B cell (primary cell): ENCODE results near the gene CMIP. TPM values are rescaled to one million over a fixed set of nuclear protein-coding genes. Genes with fewer than 3 reads are reported as not detected.

ENCODE experiments used
- ATAC-seq: fragments of 200-7000 bp; cut with Tn5 transposase; one replicate; pipeline ENCODE4 v1.10.0; 2021; ENCODE audit warnings: low read depth, mild to moderate bottlenecking, moderate number of reproducible peaks, moderate library complexity
- CTCF ChIA-PET: fragments of 350-600 bp; sonication (Branson Sonifier 250); formaldehyde crosslinking; loops from one replicate; lab custom pipeline; 2021; ENCODE audit warnings: antibody characterized with exemption, inconsistent platforms; lab: Charles Lee
- POLR2A ChIA-PET: fragments of 350-600 bp; sonication (Branson Sonifier 250); formaldehyde crosslinking; loops from one replicate; lab custom pipeline; 2021; ENCODE audit warnings: antibody characterized with exemption; lab: Charles Lee
- DNase-seq: peaks from one replicate; pipeline ENCODE4 v3.0.0; 2013
- H2AFZ ChIP-seq: 2 replicates; pipeline ENCODE4 v1.6.1; 2012; ENCODE audit warnings: mild to moderate bottlenecking, low read depth, low read length; ENCODE audit not compliant: insufficient read depth, poor library complexity, severe bottlenecking
- H3K27ac ChIP-seq, 2 donors: 1 replicate in 1 of 2; 2 replicates in 1 of 2; pipeline ENCODE4 v1.5.1; 2012 to 2013; ENCODE audit warnings: low read length in 2 of 2, mild to moderate bottlenecking in 2 of 2, moderate library complexity in 1 of 2
- H3K27me3 ChIP-seq, 4 experiments: fragments of 200-600 bp in 1 of 4; sonication (generic) in 1 of 4; replicated peaks in 1 of 4; 1 replicate in 2 of 4; 2 replicates in 2 of 4; pipeline versions ENCODE4 v1.6.1 to v1.7.0; 2013 to 2016; ENCODE audit warnings: low read length in 3 of 4, mild to moderate bottlenecking in 2 of 4, mixed read lengths in 1 of 4, moderate library complexity in 1 of 4; ENCODE audit not compliant: insufficient read depth in 4 of 4, control insufficient read depth in 3 of 4; ENCODE audit errors: control extremely low read depth in 1 of 4
- H3K36me3 ChIP-seq, 2 experiments: replicated peaks in 1 of 2; 1 replicate in 1 of 2; 2 replicates in 1 of 2; pipeline versions ENCODE4 v1.6.1 to v1.7.1; 2013; ENCODE audit warnings: low read length in 1 of 2; ENCODE audit not compliant: insufficient read depth in 2 of 2, control insufficient read depth in 1 of 2; ENCODE audit errors: control extremely low read depth in 1 of 2, extremely low read depth in 1 of 2
- H3K4me1 ChIP-seq, 2 donors: fragments of 200-600 bp in 1 of 2; sonication (generic) in 1 of 2; 1 replicate in 1 of 2; 2 replicates in 1 of 2; pipeline versions ENCODE4 v1.5.1 to v1.6.1; 2013 to 2017; ENCODE audit warnings: low read length in 2 of 2; ENCODE audit not compliant: control insufficient read depth in 2 of 2, insufficient read depth in 2 of 2
- H3K4me2 ChIP-seq: replicated peaks from 2 replicates; pipeline ENCODE3; 2012; ENCODE audit warnings: mild to moderate bottlenecking, low read depth, low read length; ENCODE audit not compliant: poor library complexity, severe bottlenecking
- H3K4me3 ChIP-seq, 5 experiments: fragments of 200-600 bp in 1 of 5; sonication (generic) in 1 of 5; 1 replicate in 3 of 5; 2 replicates in 2 of 5; pipeline versions ENCODE4 v1.5.1 to v1.7.0; 2011 to 2016; ENCODE audit warnings: low read length in 4 of 5, mild to moderate bottlenecking in 4 of 5, low read depth in 2 of 5, control low read depth in 1 of 5, moderate library complexity in 1 of 5; ENCODE audit not compliant: insufficient read depth in 1 of 5; ENCODE audit errors: control extremely low read depth in 1 of 5, extremely low read depth in 1 of 5
- H3K79me2 ChIP-seq: fragments of 200-600 bp; sonication (generic); one replicate; pipeline ENCODE4 v1.6.0; 2016; ENCODE audit warnings: low read length; ENCODE audit not compliant: control insufficient read depth, insufficient read depth
- H3K9ac ChIP-seq: fragments of 200-600 bp; sonication (generic); 2 replicates; pipeline ENCODE4 v1.6.1; 2017; ENCODE audit warnings: mild to moderate bottlenecking, low read length, moderate library complexity
- H3K9me3 ChIP-seq, 3 donors: one replicate each; pipeline versions ENCODE4 v1.6.1 to v1.7.1; 2013; ENCODE audit warnings: low read length in 2 of 3; ENCODE audit not compliant: control insufficient read depth in 2 of 3, insufficient read depth in 1 of 3; ENCODE audit errors: control extremely low read depth in 1 of 3
- H4K20me1 ChIP-seq: 2 replicates; pipeline ENCODE4 v1.6.0; 2012; ENCODE audit warnings: mild to moderate bottlenecking, low read length; ENCODE audit not compliant: insufficient read depth, control insufficient read depth, poor library complexity, severe bottlenecking
- H3K27ac Mint-ChIP-seq: one replicate; pipeline ENCODE4 v1.8.0; 2021; ENCODE audit warnings: mixed read lengths
- H3K27me3 Mint-ChIP-seq: one replicate; pipeline ENCODE4 v1.8.0; 2021; ENCODE audit warnings: mixed read lengths
- H3K4me1 Mint-ChIP-seq: one replicate; pipeline ENCODE4 v1.8.0; 2021; ENCODE audit warnings: mixed read lengths
- H3K4me3 Mint-ChIP-seq: one replicate; pipeline ENCODE4 v1.8.0; 2021; ENCODE audit warnings: mixed read lengths
- H3K9me3 Mint-ChIP-seq: one replicate; pipeline ENCODE4 v1.8.0; 2022; ENCODE audit warnings: mixed read lengths; ENCODE audit not compliant: insufficient read depth
- CTCF ChIP-seq: fragments of 200-600 bp; IDR thresholded peaks from one replicate; pipeline ENCODE4 v1.8.0; 2022; ENCODE audit warnings: antibody characterized with exemption, mild to moderate bottlenecking
- EZH2 ChIP-seq: IDR thresholded peaks from 2 replicates; pipeline ENCODE4 v1.6.1; 2012; ENCODE audit warnings: borderline replicate concordance, low read depth, mild to moderate bottlenecking, moderate library complexity, low read length; ENCODE audit not compliant: insufficient read depth, poor library complexity, severe bottlenecking
- WGBS: methylation state at CpG from one replicate; pipeline ENCODE4 v1.1.5; 2013; ENCODE audit warnings: missing lambda C conversion rate; ENCODE audit not compliant: insufficient coverage; 5-methylcytosine and 5-hydroxymethylcytosine counted together
- intact Hi-C: fragments of 100-400 bp; cut with micrococcal nuclease; formaldehyde crosslinking; loops from one replicate; pipeline ENCODE4 v1.10.0; 2022
- polyA minus RNA-seq: library from RNA; depleted of rRNA, polyadenylated mRNA; stranded (reverse); fragments of >200 nt; gene quantifications from 2 replicates; pipeline ENCODE4 v1.2.3, GENCODE V29; 2012
- polyA plus RNA-seq: library from polyadenylated mRNA; depleted of rRNA; stranded (reverse); fragments of >200 nt; gene quantifications from 2 replicates; pipeline ENCODE4 v1.2.3, GENCODE V29; 2012
- total RNA-seq, 2 donors: library from RNA; stranded (reverse); fragments of 120-200 nt in 1 of 2; gene quantifications; 1 replicate in 1 of 2; 2 replicates in 1 of 2; pipeline versions ENCODE4 v1.2.3 to v1.2.4, GENCODE V29; 2013 to 2022

CMIP gene
- total RNA-seq (155 and 168 TPM in 2 replicates), polyA plus RNA-seq (27.1 and 30.4 TPM in 2 replicates), polyA minus RNA-seq (32.2 and 64.9 TPM in 2 replicates)
- 10.0 TPM for total RNA-seq (2013)

DNA sequence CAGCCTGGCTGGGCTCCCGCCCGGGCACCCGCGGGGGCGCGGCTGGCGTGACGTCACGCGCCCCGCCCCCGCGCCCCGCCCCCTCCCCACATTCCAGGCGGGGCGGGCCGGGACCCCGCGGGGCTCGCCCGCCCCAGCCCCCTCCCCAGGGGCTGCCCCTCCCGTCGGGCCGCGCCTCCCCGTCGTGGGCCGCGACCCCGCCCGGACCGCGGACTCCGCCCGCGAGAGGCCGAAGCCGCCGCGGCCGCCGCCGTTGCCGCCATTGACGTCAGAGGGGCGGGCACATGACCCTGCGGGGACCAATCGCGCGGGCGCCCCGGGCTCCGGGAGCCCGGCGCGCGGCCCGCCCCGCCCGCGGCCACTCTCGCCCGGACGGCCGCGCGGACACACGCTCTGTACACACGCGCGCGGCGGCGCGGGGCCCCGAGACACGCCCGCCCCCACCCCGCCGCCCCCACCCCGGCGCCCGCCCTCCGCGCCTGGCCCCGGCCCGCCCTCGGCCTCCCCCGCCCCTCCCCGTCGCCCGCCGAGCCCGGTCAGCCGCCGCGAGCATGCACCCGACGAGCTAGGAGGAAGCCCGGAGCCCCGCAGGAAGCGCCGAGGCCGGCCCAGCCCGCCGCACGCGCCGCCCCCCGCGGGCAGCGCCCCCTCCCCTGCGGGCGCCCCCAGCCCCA lies at the start of gene CMIP:
CMIP (plus strand) TSS at position 361 of the 674 bp plus-strand sequence.
- Mint-ChIP-seq H3K9me3 (no peaks in the 10 kb centered on the region), H3K4me3 (peak within 1 kb of the TSS; percentile 91), H3K27ac (peak within 1 kb of the TSS; percentile 91), H3K4me1 (peaks cover 43% of the 10 kb centered on the region), H3K27me3 (no peaks in the 10 kb centered on the region)
- no peaks in the 10 kb centered on the region for H3K27me3 ChIP-seq
- no peak for TF ChIP-seq EZH2
- TF ChIP-seq CTCF: no peak
- H3K9me3 ChIP-seq: no peaks in the 10 kb centered on the region
- H2AFZ ChIP-seq: peak within 1 kb of the TSS; percentile 46
- peak within 1 kb of the TSS; percentile 57 to 77 for H3K27ac ChIP-seq
- peak within 1 kb of the TSS; percentile 95 for H3K9ac ChIP-seq
- peak within 1 kb of the TSS; percentile 68 to 90 (median 80) for H3K4me3 ChIP-seq
- DNase-seq (peak; percentile 91), ATAC-seq (peak; percentile 85)
- H3K4me2 ChIP-seq: peak within 1 kb of the TSS; percentile 89
- intact Hi-C loops: loop anchor here (1.0 to 5.0 kb wide), 3 partner anchors 35 to 57 kb away; no protein-coding TSS in a partner anchor
- peaks cover 46% of the 10 kb centered on the region for H3K79me2 ChIP-seq
- H3K4me1 ChIP-seq: peaks cover 36 to 47% of the 10 kb centered on the region in 2 donors
- no peaks in the 10 kb centered on the region for H3K36me3 ChIP-seq
- under 1% methylated on average over 57 of the region's 114 CpGs for WGBS
- peaks cover 30% of the 10 kb centered on the region for H4K20me1 ChIP-seq
- ChIA-PET POLR2A (no interaction called here), CTCF (interaction anchor here (1.8 to 2.4 kb wide), 3 partner anchors 34 to 57 kb away, joined by 5 to 13 read pairs (median 6); no protein-coding TSS in a partner anchor)
